OCI-LY3 (cell line): ENCODE measurements around the gene BEGAIN.

Experiments
- EZH2phosphoT487 ChIP-seq: fragments of 200-600 bp; shearing (Covaris generic); IDR thresholded peaks from 2 replicates; pipeline ENCODE4 v1.6.1; 2018; ENCODE audit warnings: antibody characterized with exemption, mixed run types, low read depth
- TF ChIP-seq, protein P1 (sequence below): fragments of 200-600, 300-600 bp; sonication (generic); IDR thresholded peaks from 2 replicates; pipeline ENCODE4 v1.5.1; 2014; ENCODE audit warnings: antibody characterized with exemption, low read length, low read depth

DNA sequence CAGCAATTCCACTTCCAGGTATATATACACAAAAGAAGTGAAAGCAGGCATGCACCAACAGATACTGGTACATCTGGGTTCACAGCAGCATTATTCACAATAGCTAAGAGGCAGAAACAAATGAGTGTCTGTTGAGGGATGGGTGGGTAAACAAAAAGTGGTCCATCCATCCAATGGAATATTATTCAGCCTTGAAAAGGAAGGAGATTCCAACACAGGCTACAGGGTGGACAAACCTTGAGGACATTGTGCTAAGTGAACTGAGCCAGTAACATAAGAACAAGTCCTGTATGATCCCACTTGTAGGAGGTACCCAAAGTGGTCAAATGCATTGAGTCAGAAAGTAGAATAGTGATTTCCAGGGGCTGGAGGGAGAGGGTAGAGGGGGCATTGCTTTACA, 27.6 kb upstream of the BEGAIN start:
- TF ChIP-seq, protein P1, sequence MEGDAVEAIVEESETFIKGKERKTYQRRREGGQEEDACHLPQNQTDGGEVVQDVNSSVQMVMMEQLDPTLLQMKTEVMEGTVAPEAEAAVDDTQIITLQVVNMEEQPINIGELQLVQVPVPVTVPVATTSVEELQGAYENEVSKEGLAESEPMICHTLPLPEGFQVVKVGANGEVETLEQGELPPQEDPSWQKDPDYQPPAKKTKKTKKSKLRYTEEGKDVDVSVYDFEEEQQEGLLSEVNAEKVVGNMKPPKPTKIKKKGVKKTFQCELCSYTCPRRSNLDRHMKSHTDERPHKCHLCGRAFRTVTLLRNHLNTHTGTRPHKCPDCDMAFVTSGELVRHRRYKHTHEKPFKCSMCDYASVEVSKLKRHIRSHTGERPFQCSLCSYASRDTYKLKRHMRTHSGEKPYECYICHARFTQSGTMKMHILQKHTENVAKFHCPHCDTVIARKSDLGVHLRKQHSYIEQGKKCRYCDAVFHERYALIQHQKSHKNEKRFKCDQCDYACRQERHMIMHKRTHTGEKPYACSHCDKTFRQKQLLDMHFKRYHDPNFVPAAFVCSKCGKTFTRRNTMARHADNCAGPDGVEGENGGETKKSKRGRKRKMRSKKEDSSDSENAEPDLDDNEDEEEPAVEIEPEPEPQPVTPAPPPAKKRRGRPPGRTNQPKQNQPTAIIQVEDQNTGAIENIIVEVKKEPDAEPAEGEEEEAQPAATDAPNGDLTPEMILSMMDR = no peak
- TF ChIP-seq EZH2phosphoT487 = no peak
